Natural killer cell (primary cell): ENCODE measurements around the gene TAS2R40. TPM values are rescaled to one million over a fixed set of nuclear protein-coding genes. Genes with fewer than 3 reads are reported as not detected.

Source experiments
- ATAC-seq, 3 donors: fragments of 150-1000 bp in 2 of 3; fragments of 200-7000 bp in 1 of 3; cut with Tn5 transposase; 1 replicate in 1 of 3; 2 replicates in 2 of 3; pipeline ENCODE4 v1.10.0; 2021; ENCODE audit warnings: mild to moderate bottlenecking in 2 of 3, moderate library complexity in 2 of 3
- DNase-seq, 2 donors: peaks; one replicate each; pipeline versions ENCODE4 v3.0.0 to v3.0.0-alpha.2; 2013 to 2021; ENCODE audit warnings: mixed read lengths in 1 of 2
- H3K27ac ChIP-seq: one replicate; pipeline ENCODE4 v1.5.1; 2013; ENCODE audit warnings: mild to moderate bottlenecking, low read length
- H3K27me3 ChIP-seq: one replicate; pipeline ENCODE4 v1.6.1; 2013; ENCODE audit warnings: low read length; ENCODE audit not compliant: control insufficient read depth, insufficient read depth
- H3K36me3 ChIP-seq: one replicate; pipeline ENCODE4 v1.6.1; 2013; ENCODE audit warnings: low read length; ENCODE audit not compliant: control insufficient read depth, insufficient read depth
- H3K4me1 ChIP-seq: one replicate; pipeline ENCODE4 v1.6.1; 2013; ENCODE audit warnings: low read length; ENCODE audit not compliant: control insufficient read depth, insufficient read depth
- H3K4me3 ChIP-seq: one replicate; pipeline ENCODE4 v1.5.1; 2013; ENCODE audit warnings: low read length
- H3K9me3 ChIP-seq: one replicate; pipeline ENCODE4 v1.6.1; 2013; ENCODE audit warnings: low read length; ENCODE audit not compliant: control insufficient read depth, insufficient read depth
- H3K27ac Mint-ChIP-seq, 2 donors: one replicate each; pipeline ENCODE4 v1.8.0; 2022; ENCODE audit warnings: mild to moderate bottlenecking in 2 of 2, mixed read lengths in 2 of 2, moderate library complexity in 1 of 2
- H3K27me3 Mint-ChIP-seq, 2 donors: one replicate each; pipeline ENCODE4 v1.8.0; 2022; ENCODE audit warnings: low read depth in 2 of 2, mixed read lengths in 2 of 2
- H3K36me3 Mint-ChIP-seq: one replicate; pipeline ENCODE4 v1.8.0; 2022; ENCODE audit warnings: mixed read lengths
- H3K4me1 Mint-ChIP-seq, 2 donors: one replicate each; pipeline ENCODE4 v1.8.0; 2022; ENCODE audit warnings: mixed read lengths in 2 of 2
- H3K4me3 Mint-ChIP-seq: one replicate; pipeline ENCODE4 v1.8.0; 2022; ENCODE audit warnings: mild to moderate bottlenecking, moderate library complexity, mixed read lengths
- H3K9me3 Mint-ChIP-seq, 2 donors: one replicate each; pipeline ENCODE4 v1.8.0; 2022; ENCODE audit warnings: mixed read lengths in 2 of 2
- WGBS: methylation state at CpG from one replicate; pipeline ENCODE4 v1.1.7; 2013; ENCODE audit warnings: missing lambda C conversion rate; ENCODE audit not compliant: insufficient coverage; 5-methylcytosine and 5-hydroxymethylcytosine counted together
- intact Hi-C: fragments of 100-400 bp; cut with micrococcal nuclease; formaldehyde crosslinking; loops from one replicate; pipeline ENCODE4 v1.14.2; 2022
- total RNA-seq, 4 donors: library from RNA; stranded (reverse); fragments of 120-200 nt in 1 of 4; gene quantifications; one replicate each; pipeline versions ENCODE4 v1.2.3 to v1.2.4, GENCODE V29; 2013 to 2022
- TF ChIP-seq, protein P1 (sequence below): fragments of 200-600 bp; IDR thresholded peaks from one replicate; pipeline ENCODE4 v1.8.0; 2022; ENCODE audit warnings: antibody characterized with exemption

The TAS2R40 gene
- total RNA-seq, 3 donors from 2014 or later (not counting 1 experiment from before 2014, with no cell fraction given): not detected

DNA sequence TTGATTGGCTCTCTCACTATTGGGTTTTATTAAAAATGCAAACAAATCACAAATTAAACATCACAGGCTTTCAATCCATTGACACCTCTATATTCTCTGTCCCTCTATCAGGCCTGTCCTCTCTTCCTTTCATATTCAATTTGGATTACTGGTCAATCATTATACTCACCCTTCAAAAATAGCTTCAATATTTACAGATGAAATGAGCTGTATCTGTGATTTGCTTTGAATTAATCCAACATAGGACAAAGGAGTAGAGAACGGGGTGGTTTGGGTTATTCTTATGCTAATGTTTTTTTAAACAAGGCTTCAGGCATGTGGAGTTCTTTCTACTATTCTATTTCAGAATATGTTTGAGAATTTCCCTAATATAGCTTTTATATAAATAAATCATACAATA is 36.3 kb upstream of the TAS2R40 start:
- Mint-ChIP-seq H3K27me3 (peaks cover 4 to 21% of the 10 kb centered on the region in 2 donors), H3K4me1 (no peaks in the 10 kb centered on the region), H3K36me3 (no peaks in the 10 kb centered on the region), H3K9me3 (no peaks in the 10 kb centered on the region), H3K27ac (no peak overlapping the region), H3K4me3 (no peak overlapping the region)
- Histone ChIP-seq H3K4me3 (no peak overlapping the region), H3K4me1 (no peaks in the 10 kb centered on the region), H3K27ac (no peak overlapping the region), H3K36me3 (no peaks in the 10 kb centered on the region), H3K9me3 (no peaks in the 10 kb centered on the region), H3K27me3 (no peaks in the 10 kb centered on the region)
- DNase-seq: no peak
- TF ChIP-seq, protein P1, sequence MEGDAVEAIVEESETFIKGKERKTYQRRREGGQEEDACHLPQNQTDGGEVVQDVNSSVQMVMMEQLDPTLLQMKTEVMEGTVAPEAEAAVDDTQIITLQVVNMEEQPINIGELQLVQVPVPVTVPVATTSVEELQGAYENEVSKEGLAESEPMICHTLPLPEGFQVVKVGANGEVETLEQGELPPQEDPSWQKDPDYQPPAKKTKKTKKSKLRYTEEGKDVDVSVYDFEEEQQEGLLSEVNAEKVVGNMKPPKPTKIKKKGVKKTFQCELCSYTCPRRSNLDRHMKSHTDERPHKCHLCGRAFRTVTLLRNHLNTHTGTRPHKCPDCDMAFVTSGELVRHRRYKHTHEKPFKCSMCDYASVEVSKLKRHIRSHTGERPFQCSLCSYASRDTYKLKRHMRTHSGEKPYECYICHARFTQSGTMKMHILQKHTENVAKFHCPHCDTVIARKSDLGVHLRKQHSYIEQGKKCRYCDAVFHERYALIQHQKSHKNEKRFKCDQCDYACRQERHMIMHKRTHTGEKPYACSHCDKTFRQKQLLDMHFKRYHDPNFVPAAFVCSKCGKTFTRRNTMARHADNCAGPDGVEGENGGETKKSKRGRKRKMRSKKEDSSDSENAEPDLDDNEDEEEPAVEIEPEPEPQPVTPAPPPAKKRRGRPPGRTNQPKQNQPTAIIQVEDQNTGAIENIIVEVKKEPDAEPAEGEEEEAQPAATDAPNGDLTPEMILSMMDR: no peak
- no peak for ATAC-seq
- WGBS: no CpG with 5 or more reads among the region's 1 CpG
- intact Hi-C loops: no loop called here

DNA sequence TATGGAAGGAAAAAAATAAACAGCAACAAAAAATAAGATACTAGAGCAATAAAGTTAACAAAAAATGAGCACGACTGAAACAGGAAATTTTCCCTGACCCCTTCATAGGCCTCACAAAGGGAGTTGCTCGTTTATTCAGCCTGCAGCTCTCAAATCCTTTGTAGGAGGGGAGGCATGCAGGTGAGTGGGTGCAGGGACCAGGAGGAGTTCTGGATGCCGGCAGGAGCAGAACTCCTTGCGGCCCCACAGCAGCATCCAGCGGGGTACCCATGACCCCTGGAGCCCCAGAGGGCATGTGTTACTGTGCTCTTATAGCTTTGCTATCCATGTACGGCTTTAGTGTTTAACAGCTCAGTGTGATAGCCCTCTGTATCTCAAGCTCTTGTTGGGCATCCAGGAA is 32.8 kb upstream of the TAS2R40 start:
- Mint-ChIP-seq H3K36me3 (no peaks in the 10 kb centered on the region), H3K4me1 (no peaks in the 10 kb centered on the region), H3K9me3 (no peaks in the 10 kb centered on the region), H3K4me3 (no peak overlapping the region), H3K27me3 (peaks cover 4 to 8% of the 10 kb centered on the region in 2 donors), H3K27ac (no peak overlapping the region)
- Histone ChIP-seq H3K4me1 (no peaks in the 10 kb centered on the region), H3K36me3 (no peaks in the 10 kb centered on the region), H3K27me3 (peaks cover 2% of the 10 kb centered on the region), H3K27ac (no peak overlapping the region), H3K4me3 (no peak overlapping the region), H3K9me3 (no peaks in the 10 kb centered on the region)
- no peak for ATAC-seq
- TF ChIP-seq, protein P1: no peak
- 90% methylated on average over 6 of the region's 6 CpGs for WGBS
- intact Hi-C loops: no loop called here
- no peak for DNase-seq

DNA sequence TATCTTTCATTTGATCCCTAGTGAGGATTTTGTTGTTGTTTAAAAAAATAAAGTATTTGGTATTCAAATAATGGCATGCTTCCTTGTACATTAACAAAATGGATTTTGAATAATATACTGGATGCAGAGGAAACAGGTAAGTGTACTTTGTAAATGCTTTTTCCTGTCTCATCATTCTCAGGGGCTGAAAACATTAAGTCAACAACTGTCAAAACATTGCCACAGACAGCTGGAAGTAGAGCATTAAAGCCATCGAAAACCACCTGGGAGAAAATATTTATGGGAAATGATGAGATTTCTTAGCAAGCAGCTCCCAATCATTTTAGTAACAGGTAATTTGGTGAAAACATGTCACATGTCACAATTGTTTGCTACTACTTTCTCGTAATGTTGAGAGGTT is 28.0 kb upstream of the TAS2R40 start:
- no peaks in the 10 kb centered on the region for H3K36me3 Mint-ChIP-seq
- no peak overlapping the region for H3K27ac ChIP-seq
- H3K9me3 ChIP-seq: no peaks in the 10 kb centered on the region
- peaks cover 4 to 19% of the 10 kb centered on the region in 2 donors for H3K27me3 Mint-ChIP-seq
- ATAC-seq (no peak), DNase-seq (no peak)
- H3K9me3 Mint-ChIP-seq: no peaks in the 10 kb centered on the region
- H3K36me3 ChIP-seq: no peaks in the 10 kb centered on the region
- intact Hi-C loops: no loop called here
- TF ChIP-seq, protein P1: no peak
- WGBS: 100% methylated on average over 1 of the region's 2 CpGs
- H3K4me1 Mint-ChIP-seq: no peaks in the 10 kb centered on the region
- H3K4me1 ChIP-seq: no peaks in the 10 kb centered on the region
- H3K27me3 ChIP-seq: peaks cover 2% of the 10 kb centered on the region
- no peak overlapping the region for H3K4me3 ChIP-seq
- H3K4me3 Mint-ChIP-seq: no peak overlapping the region
- H3K27ac Mint-ChIP-seq: no peak overlapping the region

DNA sequence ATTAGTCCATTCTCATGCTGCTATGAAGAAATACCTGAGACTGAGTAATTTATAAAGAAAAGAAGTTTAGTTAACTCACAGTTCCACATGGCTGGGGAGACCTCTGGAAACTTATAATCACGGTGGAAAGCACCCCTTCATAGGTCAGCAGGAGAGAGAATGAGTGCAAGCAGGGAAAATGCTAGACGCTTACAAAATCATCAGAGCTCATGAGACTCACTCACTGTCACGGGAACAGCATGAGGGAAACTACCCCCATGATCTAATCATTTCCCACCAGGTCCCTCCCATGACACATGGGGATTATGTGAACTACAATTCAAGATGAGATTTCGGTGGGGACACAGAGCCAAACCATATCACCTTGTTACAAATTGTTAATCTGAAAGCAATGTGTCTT is 22.8 kb upstream of the TAS2R40 start:
- Histone ChIP-seq H3K36me3 (no peaks in the 10 kb centered on the region), H3K27ac (no peak overlapping the region), H3K4me3 (no peak overlapping the region), H3K27me3 (no peaks in the 10 kb centered on the region), H3K4me1 (no peaks in the 10 kb centered on the region), H3K9me3 (no peaks in the 10 kb centered on the region)
- Mint-ChIP-seq H3K36me3 (no peaks in the 10 kb centered on the region), H3K27me3 (peaks cover 15 to 37% of the 10 kb centered on the region in 2 donors), H3K9me3 (no peaks in the 10 kb centered on the region), H3K4me1 (no peaks in the 10 kb centered on the region), H3K27ac (no peak overlapping the region), H3K4me3 (no peak overlapping the region)
- intact Hi-C loops: no loop called here
- no peak for DNase-seq
- no peak for ATAC-seq
- TF ChIP-seq, protein P1: no peak
- 84% methylated on average over 3 of the region's 4 CpGs for WGBS
